K562 (cell line): Measurements from ENCODE around the gene GNAT2. TPM values are rescaled to one million over a fixed set of nuclear protein-coding genes. Genes with fewer than 3 reads are reported as not detected.

Experiments
- BACH1 ChIP-seq: fragments of 200-800 bp; sonication (Bioruptor generic); IDR thresholded peaks from 2 replicates; pipeline ENCODE4 v1.6.1; 2016; ENCODE audit warnings: missing genetic modification characterization, missing compliant biosample characterization
- ELF4 ChIP-seq: fragments of 450-650 bp; formaldehyde crosslinking; IDR thresholded peaks from 2 replicates; pipeline ENCODE4 v1.4.0; 2022; ENCODE audit warnings: missing genetic modification characterization
- HLTF ChIP-seq: fragments of 450-650 bp; IDR thresholded peaks from 2 replicates; pipeline ENCODE4 v1.6.1; 2016
- HNRNPK ChIP-seq: fragments of 200-400 bp; formaldehyde crosslinking; IDR thresholded peaks from one replicate; pipeline ENCODE4 v1.6.1; 2018; ENCODE audit warnings: mild to moderate bottlenecking, low read depth, low read length; ENCODE audit not compliant: poor library complexity, severe bottlenecking
- KLF13 ChIP-seq: fragments of 450-650 bp; IDR thresholded peaks from 2 replicates; pipeline ENCODE4 v1.6.1; 2016; ENCODE audit warnings: missing genetic modification characterization, low read depth, mild to moderate bottlenecking, missing compliant biosample characterization, moderate library complexity, borderline replicate concordance
- MXI1 ChIP-seq: IDR thresholded peaks from 2 replicates; pipeline ENCODE4 v1.6.1; 2011; ENCODE audit warnings: low read depth, mild to moderate bottlenecking, improper control_type of control experiment, low read length
- NCOA1 ChIP-seq: fragments of 450-650 bp; IDR thresholded peaks from 2 replicates; pipeline ENCODE4 v1.6.1; 2016; ENCODE audit warnings: low read depth
- NCOR1 ChIP-seq: fragments of 450-650 bp; IDR thresholded peaks from 2 replicates; pipeline ENCODE4 v1.6.1; 2016; ENCODE audit warnings: mild to moderate bottlenecking, moderate library complexity
- NR2F6 ChIP-seq: fragments of 450-650 bp; formaldehyde crosslinking; IDR thresholded peaks from 2 replicates; pipeline ENCODE4 v1.4.0; 2020; ENCODE audit warnings: mild to moderate bottlenecking
- SP1 ChIP-seq: sonication (generic); formaldehyde crosslinking; IDR thresholded peaks from 2 replicates; pipeline ENCODE4 v1.8.1; 2022; ENCODE audit warnings: mild to moderate bottlenecking, missing genetic modification reagents
- TGIF2 ChIP-seq: sonication (generic); formaldehyde crosslinking; IDR thresholded peaks from 2 replicates; pipeline ENCODE4 v1.8.1; 2022; ENCODE audit warnings: mild to moderate bottlenecking, missing genetic modification reagents, moderate library complexity
- ZNF140 ChIP-seq: fragments of 250-450 bp; sonication (Bioruptor Pico); IDR thresholded peaks from 2 replicates; pipeline ENCODE4 v1.8.0; 2021; ENCODE audit warnings: moderate library complexity, mild to moderate bottlenecking, inconsistent platforms
- ZNF143 ChIP-seq: sonication (generic); formaldehyde crosslinking; IDR thresholded peaks from 2 replicates; pipeline ENCODE4 v1.9.0; 2022; ENCODE audit warnings: mild to moderate bottlenecking, missing genetic modification reagents
- ZNF239 ChIP-seq: fragments of 250-450 bp; sonication (Bioruptor Pico); IDR thresholded peaks from 2 replicates; pipeline ENCODE4 v1.4.0; 2020; ENCODE audit warnings: mild to moderate bottlenecking
- ZNF316 ChIP-seq: fragments of 450-650 bp; IDR thresholded peaks from 2 replicates; pipeline ENCODE4 v1.6.1; 2016
- ZNF445 ChIP-seq: fragments of 250-450 bp; sonication (Bioruptor Pico); IDR thresholded peaks from 2 replicates; pipeline ENCODE4 v1.4.0; 2020; ENCODE audit warnings: low read depth, mild to moderate bottlenecking, moderate library complexity
- ZNF717 ChIP-seq: fragments of 250-450 bp; sonication (Bioruptor Pico); IDR thresholded peaks from 2 replicates; pipeline ENCODE4 v1.5.0; 2021
- polyA plus RNA-seq, 8 experiments: library from polyadenylated mRNA; depleted of rRNA in 4 of 8; stranded (reverse) in 5 of 8; unstranded in 3 of 8; fragments of >200 nt; fragmentation: Nextera tagmentation in 2 of 8; fragmentation: Illumina TruSeq in 1 of 8; extraction: Ambion mirVana in 2 of 8; extraction: Trizol in 1 of 8; gene quantifications; 2 replicates each; pipeline versions ENCODE4 v1.2.1 to v1.2.3, GENCODE V29; 2011 to 2014; ENCODE audit warnings: inconsistent platforms in 1 of 8, missing spikeins in 1 of 8
- total RNA-seq, 7 experiments: library from RNA; depleted of rRNA in 6 of 7; stranded (reverse); fragments of >200 nt in 6 of 7; fragmentation: Illumina TruSeq in 2 of 7; extraction: Trizol in 2 of 7; gene quantifications; 2 replicates each; pipeline versions ENCODE4 v1.2.1 to v1.2.3, GENCODE V29; 2011 to 2021; ENCODE audit warnings: low replicate concordance in 1 of 7
- TF ChIP-seq, protein P1 (sequence below), 2 experiments: fragments of 450-650 bp in 1 of 2; sonication (generic) in 1 of 2; formaldehyde crosslinking in 1 of 2; IDR thresholded peaks; 2 replicates each; pipeline versions ENCODE4 v1.7.1 to v1.9.0; 2016 to 2022; ENCODE audit warnings: inconsistent platforms in 1 of 2, mild to moderate bottlenecking in 1 of 2, missing genetic modification reagents in 1 of 2
- TF ChIP-seq, protein P2 (sequence below): sonication (generic); IDR thresholded peaks from 2 replicates; pipeline ENCODE4 v1.6.1; 2016

Gene GNAT2
- total and polyA plus RNA-seq, 9 of the 15 experiments (the other 6 are each of a cell fraction or from before 2014, with no cell fraction given), result 0.06 to 0.52 (median 0.24) TPM; not detected in 1

GRCh38 chr1:109619576-109620400 lies at the start of gene GNAT2, which contains the start of gene AMPD2 (continued):
- TF ChIP-seq, protein P1, sequence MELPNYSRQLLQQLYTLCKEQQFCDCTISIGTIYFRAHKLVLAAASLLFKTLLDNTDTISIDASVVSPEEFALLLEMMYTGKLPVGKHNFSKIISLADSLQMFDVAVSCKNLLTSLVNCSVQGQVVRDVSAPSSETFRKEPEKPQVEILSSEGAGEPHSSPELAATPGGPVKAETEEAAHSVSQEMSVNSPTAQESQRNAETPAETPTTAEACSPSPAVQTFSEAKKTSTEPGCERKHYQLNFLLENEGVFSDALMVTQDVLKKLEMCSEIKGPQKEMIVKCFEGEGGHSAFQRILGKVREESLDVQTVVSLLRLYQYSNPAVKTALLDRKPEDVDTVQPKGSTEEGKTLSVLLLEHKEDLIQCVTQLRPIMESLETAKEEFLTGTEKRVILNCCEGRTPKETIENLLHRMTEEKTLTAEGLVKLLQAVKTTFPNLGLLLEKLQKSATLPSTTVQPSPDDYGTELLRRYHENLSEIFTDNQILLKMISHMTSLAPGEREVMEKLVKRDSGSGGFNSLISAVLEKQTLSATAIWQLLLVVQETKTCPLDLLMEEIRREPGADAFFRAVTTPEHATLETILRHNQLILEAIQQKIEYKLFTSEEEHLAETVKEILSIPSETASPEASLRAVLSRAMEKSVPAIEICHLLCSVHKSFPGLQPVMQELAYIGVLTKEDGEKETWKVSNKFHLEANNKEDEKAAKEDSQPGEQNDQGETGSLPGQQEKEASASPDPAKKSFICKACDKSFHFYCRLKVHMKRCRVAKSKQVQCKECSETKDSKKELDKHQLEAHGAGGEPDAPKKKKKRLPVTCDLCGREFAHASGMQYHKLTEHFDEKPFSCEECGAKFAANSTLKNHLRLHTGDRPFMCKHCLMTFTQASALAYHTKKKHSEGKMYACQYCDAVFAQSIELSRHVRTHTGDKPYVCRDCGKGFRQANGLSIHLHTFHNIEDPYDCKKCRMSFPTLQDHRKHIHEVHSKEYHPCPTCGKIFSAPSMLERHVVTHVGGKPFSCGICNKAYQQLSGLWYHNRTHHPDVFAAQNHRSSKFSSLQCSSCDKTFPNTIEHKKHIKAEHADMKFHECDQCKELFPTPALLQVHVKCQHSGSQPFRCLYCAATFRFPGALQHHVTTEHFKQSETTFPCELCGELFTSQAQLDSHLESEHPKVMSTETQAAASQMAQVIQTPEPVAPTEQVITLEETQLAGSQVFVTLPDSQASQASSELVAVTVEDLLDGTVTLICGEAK (IDR thresholded peaks at IDR 0.05), result no peak; the same call in 1 of the 2 replicates
- TF ChIP-seq, protein P1 (CRISPR knock-in tag; IDR thresholded peaks at IDR 0.05), result no peak
- TF ChIP-seq KLF13, result peak; percentile 35; the same call in 1 of the 2 replicates
- TF ChIP-seq HNRNPK, result no peak
- peak; percentile 39; the same call in 1 of the 2 replicates for TF ChIP-seq NCOA1
- no peak for TF ChIP-seq TGIF2 (CRISPR knock-in tag)
- TF ChIP-seq HLTF, result no peak
- TF ChIP-seq BACH1 (tag), result no peak
- TF ChIP-seq ZNF143 (CRISPR knock-in tag), result peak; percentile 63
- 0 out of 2 replicates have a peak, but pooled peaks have one; percentile 28 for TF ChIP-seq ZNF717 (CRISPR knock-in tag)
- no peak for TF ChIP-seq ZNF140 (CRISPR knock-in tag)
- TF ChIP-seq ZNF445, result no peak
- TF ChIP-seq ELF4 (CRISPR knock-in tag), result peak; percentile 69; the same call in 1 of the 2 replicates
- peak; percentile 63 for TF ChIP-seq SP1
- no peak for TF ChIP-seq ZNF316
- TF ChIP-seq, protein P2, sequence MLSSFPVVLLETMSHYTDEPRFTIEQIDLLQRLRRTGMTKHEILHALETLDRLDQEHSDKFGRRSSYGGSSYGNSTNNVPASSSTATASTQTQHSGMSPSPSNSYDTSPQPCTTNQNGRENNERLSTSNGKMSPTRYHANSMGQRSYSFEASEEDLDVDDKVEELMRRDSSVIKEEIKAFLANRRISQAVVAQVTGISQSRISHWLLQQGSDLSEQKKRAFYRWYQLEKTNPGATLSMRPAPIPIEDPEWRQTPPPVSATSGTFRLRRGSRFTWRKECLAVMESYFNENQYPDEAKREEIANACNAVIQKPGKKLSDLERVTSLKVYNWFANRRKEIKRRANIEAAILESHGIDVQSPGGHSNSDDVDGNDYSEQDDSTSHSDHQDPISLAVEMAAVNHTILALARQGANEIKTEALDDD, result no peak
- peak; percentile 88; the same call in 1 of the 2 replicates for TF ChIP-seq MXI1
- no peak for TF ChIP-seq NR2F6 (CRISPR knock-in tag)
- TF ChIP-seq ZNF239 (CRISPR knock-in tag), result no peak
- TF ChIP-seq NCOR1, result no peak; the same call in 1 of the 2 replicates
